Activated B cell treated with CpG ODN at 0.5 μM for 24 hours (primary cell): ENCODE data around the gene MBTPS1. TPM values are rescaled to one million over a fixed set of nuclear protein-coding genes. Genes with fewer than 3 reads are reported as not detected.
"Not testable (repeated sequence)": the region's sequence is repeated elsewhere in the genome, so short reads cannot be mapped to it uniquely, and the experiment has no call there.

Experiments used
- ATAC-seq: fragments of 200-7000 bp; cut with Tn5 transposase; one replicate; pipeline ENCODE4 v1.10.0; 2021; ENCODE audit warnings: low read depth, mild to moderate bottlenecking, moderate library complexity
- CTCF ChIA-PET: fragments of 350-600 bp; sonication (Branson Sonifier 250); formaldehyde crosslinking; loops from one replicate; lab custom pipeline; 2021; ENCODE audit warnings: antibody characterized with exemption; lab: Charles Lee
- POLR2A ChIA-PET: fragments of 350-600 bp; sonication (Branson Sonifier 250); formaldehyde crosslinking; loops from one replicate; lab custom pipeline; 2021; ENCODE audit warnings: antibody characterized with exemption; lab: Charles Lee
- DNase-seq: peaks from one replicate; pipeline ENCODE4 v3.0.0; 2022
- H3K27ac Mint-ChIP-seq: one replicate; pipeline ENCODE4 v1.8.0; 2020; ENCODE audit warnings: mixed read lengths
- H3K27me3 Mint-ChIP-seq: one replicate; pipeline ENCODE4 v1.8.0; 2021; ENCODE audit warnings: mixed read lengths
- H3K36me3 Mint-ChIP-seq: one replicate; pipeline ENCODE4 v1.8.0; 2021; ENCODE audit warnings: low read depth, mixed read lengths
- H3K4me1 Mint-ChIP-seq: one replicate; pipeline ENCODE4 v1.8.0; 2021; ENCODE audit warnings: mixed read lengths
- H3K4me3 Mint-ChIP-seq: one replicate; pipeline ENCODE4 v1.8.0; 2020; ENCODE audit warnings: mild to moderate bottlenecking, mixed read lengths
- H3K9me3 Mint-ChIP-seq: one replicate; pipeline ENCODE4 v1.8.0; 2020; ENCODE audit warnings: mixed read lengths
- intact Hi-C: fragments of 100-400 bp; cut with micrococcal nuclease; formaldehyde crosslinking; loops from one replicate; pipeline ENCODE4 v1.15.1; 2024
- total RNA-seq: library from RNA; stranded (reverse); gene quantifications from 2 replicates; pipeline ENCODE4 v1.2.3, GENCODE V29; 2022
- TF ChIP-seq, protein P1 (sequence below): fragments of 200-600 bp; IDR thresholded peaks from one replicate; pipeline ENCODE4 v1.8.0; 2022; ENCODE audit warnings: antibody characterized with exemption, mild to moderate bottlenecking

MBTPS1 gene
- total RNA-seq, 1 donor from 2014 or later = 79.2 TPM

- Mint-ChIP-seq H3K27ac (peak overlapping the region; percentile 87), H3K27me3 (no peaks in the 10 kb centered on the region), H3K4me3 (peak overlapping the region; percentile 92), H3K36me3 (peaks cover 9% of the 10 kb centered on the region), H3K4me1 (peaks cover 25% of the 10 kb centered on the region), H3K9me3 (no peaks in the 10 kb centered on the region)
- intact Hi-C loops = no loop called here
- POLR2A ChIA-PET = interaction anchor here (1.0 to 4.9 kb wide), 11 partner anchors 12 to 489 kb away, joined by 3 to 47 read pairs (median 6); partner anchors contain the start of genes DNAAF1, HSBP1, HSDL1 and MLYCD
- CTCF ChIA-PET = interaction anchor here (0.9 to 3.6 kb wide), 7 partner anchors 15 to 70 kb away, joined by 3 to 17 read pairs (median 6); partner anchors contain the start of gene TAF1C
- DNase-seq (no peak), ATAC-seq (no peak)
- TF ChIP-seq, protein P1, sequence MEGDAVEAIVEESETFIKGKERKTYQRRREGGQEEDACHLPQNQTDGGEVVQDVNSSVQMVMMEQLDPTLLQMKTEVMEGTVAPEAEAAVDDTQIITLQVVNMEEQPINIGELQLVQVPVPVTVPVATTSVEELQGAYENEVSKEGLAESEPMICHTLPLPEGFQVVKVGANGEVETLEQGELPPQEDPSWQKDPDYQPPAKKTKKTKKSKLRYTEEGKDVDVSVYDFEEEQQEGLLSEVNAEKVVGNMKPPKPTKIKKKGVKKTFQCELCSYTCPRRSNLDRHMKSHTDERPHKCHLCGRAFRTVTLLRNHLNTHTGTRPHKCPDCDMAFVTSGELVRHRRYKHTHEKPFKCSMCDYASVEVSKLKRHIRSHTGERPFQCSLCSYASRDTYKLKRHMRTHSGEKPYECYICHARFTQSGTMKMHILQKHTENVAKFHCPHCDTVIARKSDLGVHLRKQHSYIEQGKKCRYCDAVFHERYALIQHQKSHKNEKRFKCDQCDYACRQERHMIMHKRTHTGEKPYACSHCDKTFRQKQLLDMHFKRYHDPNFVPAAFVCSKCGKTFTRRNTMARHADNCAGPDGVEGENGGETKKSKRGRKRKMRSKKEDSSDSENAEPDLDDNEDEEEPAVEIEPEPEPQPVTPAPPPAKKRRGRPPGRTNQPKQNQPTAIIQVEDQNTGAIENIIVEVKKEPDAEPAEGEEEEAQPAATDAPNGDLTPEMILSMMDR = no peak
Measured at GRCh38 chr16:84117494-84117843, 727 bp upstream of the MBTPS1 start.

GRCh38 chr16:84115919-84116719 is 623 bp downstream of the MBTPS1 start:
- ChIA-PET POLR2A (interaction anchor here (0.5 to 4.9 kb wide), 19 partner anchors 9 to 536 kb away, joined by 3 to 47 read pairs (median 4); partner anchors contain the start of genes DNAAF1, HSBP1, HSDL1 and TAF1C), CTCF (interaction anchor here (0.8 to 3.6 kb wide), 11 partner anchors 15 to 911 kb away, joined by 3 to 17 read pairs (median 6); partner anchors contain the start of genes DNAAF1, HSDL1, KIAA0513 and TAF1C)
- ATAC-seq = peak; percentile 27
- Mint-ChIP-seq H3K36me3 (peaks cover 8% of the 10 kb centered on the region), H3K4me3 (peak overlapping the region; percentile 92), H3K4me1 (peaks cover 30% of the 10 kb centered on the region), H3K9me3 (no peaks in the 10 kb centered on the region), H3K27me3 (no peaks in the 10 kb centered on the region), H3K27ac (peak overlapping the region; percentile 89)
- intact Hi-C loops = loop anchor here (1.0 kb wide), 3 partner anchors 17 to 29 kb away; partner anchors contain the start of genes DNAAF1 and HSDL1
- TF ChIP-seq, protein P1 = no peak
- DNase-seq = no peak

DNA sequence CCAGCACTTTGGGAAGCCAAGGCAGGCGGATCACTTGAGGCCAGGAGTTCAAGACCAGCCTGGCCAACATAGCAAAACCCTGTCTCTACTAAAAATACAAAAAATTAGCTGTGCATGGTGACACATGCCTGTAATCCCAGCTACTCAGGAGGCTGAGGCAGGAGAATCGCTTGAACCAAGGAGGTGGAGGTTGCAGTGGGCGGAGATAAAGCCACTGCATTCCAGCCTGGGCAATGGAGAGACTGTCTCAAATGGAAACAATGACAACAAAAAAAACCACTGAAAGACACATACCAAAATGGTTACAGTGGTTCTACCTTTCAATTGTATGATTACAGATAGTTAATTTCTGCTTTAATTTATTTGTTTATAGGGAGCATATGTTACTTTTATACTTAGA is 4.8 kb downstream of the MBTPS1 start:
- intact Hi-C loops = loop anchor here (2.0 kb wide), 1 partner anchor 33 kb away; the partner anchor contains the start of genes DNAAF1 and HSDL1
- H3K4me3 Mint-ChIP-seq, POLR2A ChIA-PET, DNase-seq, H3K27me3 Mint-ChIP-seq, ATAC-seq, H3K27ac Mint-ChIP-seq, CTCF ChIA-PET, H3K9me3 Mint-ChIP-seq: not testable (repeated sequence)
- Mint-ChIP-seq H3K4me1 (peaks cover 37% of the 10 kb centered on the region), H3K36me3 (peaks cover 31% of the 10 kb centered on the region)

GRCh38 chr16:84111525-84111924 is 5.2 kb downstream of the MBTPS1 start:
- Mint-ChIP-seq H3K9me3 (no peaks in the 10 kb centered on the region), H3K36me3 (peaks cover 36% of the 10 kb centered on the region), H3K4me1 (peaks cover 37% of the 10 kb centered on the region), H3K27me3 (no peaks in the 10 kb centered on the region), H3K4me3 (no peak overlapping the region), H3K27ac (no peak overlapping the region)
- no peak for ATAC-seq
- TF ChIP-seq, protein P1 = no peak
- ChIA-PET POLR2A (no interaction called here), CTCF (no interaction called here)
- no peak for DNase-seq
- intact Hi-C loops = no loop called here

GRCh38 chr16:84110527-84110926 is 6.2 kb downstream of the MBTPS1 start:
- TF ChIP-seq, protein P1 = no peak
- H3K36me3 Mint-ChIP-seq = peaks cover 39% of the 10 kb centered on the region
- H3K4me3 Mint-ChIP-seq = no peak overlapping the region

More at GRCh38 chr16:84110527-84110926, 6.2 kb downstream of the MBTPS1 start:
- H3K27ac Mint-ChIP-seq = no peak overlapping the region
- ChIA-PET CTCF (no interaction called here), POLR2A (no interaction called here)
- ATAC-seq (no peak), DNase-seq (no peak)
- H3K27me3 Mint-ChIP-seq = no peaks in the 10 kb centered on the region
- H3K4me1 Mint-ChIP-seq = peaks cover 36% of the 10 kb centered on the region
- no peaks in the 10 kb centered on the region for H3K9me3 Mint-ChIP-seq
- intact Hi-C loops = no loop called here
